ENCODE measurements around the gene BGN.

The BGN gene

DNA sequence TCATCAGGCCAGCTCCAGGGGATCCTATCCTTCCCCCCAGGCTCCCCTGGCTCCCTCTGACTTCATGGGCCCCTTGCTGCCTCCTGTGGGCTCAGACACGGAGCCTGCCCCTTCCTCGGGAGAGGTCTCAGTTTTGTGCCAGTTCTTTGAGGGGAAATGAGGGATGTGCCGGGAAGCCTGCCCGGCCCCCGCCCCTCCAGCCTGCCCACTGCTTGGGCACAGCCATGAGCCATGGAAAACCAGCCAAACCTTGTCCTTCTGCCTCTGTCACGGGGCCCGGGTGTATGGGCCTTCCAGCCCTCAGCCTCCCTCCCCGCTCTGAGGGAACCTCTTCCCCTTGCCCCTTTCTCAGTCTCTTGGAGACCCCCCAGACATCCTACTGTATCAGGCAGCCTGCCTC lies 6.8 kb downstream of the BGN start:
- Histone ChIP-seq H3K4me1 (ENCODE audit: control insufficient read depth, low read depth, low read length) (no peaks in the 10 kb centered on the region), H3K9ac (ENCODE audit: low read length) (no peak overlapping the region), H3K27me3 (ENCODE audit: control insufficient read depth, insufficient read depth, low read length) (no peaks in the 10 kb centered on the region), H3K9me3 (ENCODE audit: control insufficient read depth, low read depth, low read length) (peaks cover 7% of the 10 kb centered on the region), H3K27ac (ENCODE audit: low read length) (no peak overlapping the region), H3K36me3 (ENCODE audit: control insufficient read depth, low read depth, low read length) (no peaks in the 10 kb centered on the region), H3K4me3 (ENCODE audit: low read length) (no peak overlapping the region)

DNA sequence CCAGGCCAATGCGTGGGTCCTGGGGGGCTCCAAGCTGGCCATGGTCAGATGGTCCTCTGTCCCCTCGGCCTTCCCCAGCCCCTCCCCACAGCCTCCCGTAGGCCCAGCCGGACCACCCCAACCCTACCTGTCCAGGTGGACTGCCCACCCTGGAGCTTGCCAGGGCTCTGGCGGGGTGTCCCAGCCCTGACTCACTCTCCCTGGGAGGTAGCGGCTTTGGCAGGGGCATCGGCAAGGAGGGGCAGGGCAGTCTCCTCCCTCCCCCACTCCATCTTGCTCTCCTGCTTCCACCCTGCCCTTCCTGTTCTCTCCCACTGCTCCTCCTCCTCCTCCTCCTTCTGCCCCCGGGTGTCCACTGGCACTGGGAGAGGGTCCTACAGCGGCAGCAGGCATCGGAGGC lies 7.4 kb downstream of the BGN start:
- Histone ChIP-seq H3K36me3 (ENCODE audit: control insufficient read depth, low read depth, low read length) (no peaks in the 10 kb centered on the region), H3K9ac (ENCODE audit: low read length) (no peak overlapping the region), H3K4me3 (ENCODE audit: low read length) (no peak overlapping the region), H3K4me1 (ENCODE audit: control insufficient read depth, low read depth, low read length) (no peaks in the 10 kb centered on the region), H3K27ac (ENCODE audit: low read length) (no peak overlapping the region), H3K9me3 (ENCODE audit: control insufficient read depth, low read depth, low read length) (peaks cover 7% of the 10 kb centered on the region), H3K27me3 (ENCODE audit: control insufficient read depth, insufficient read depth, low read length) (no peaks in the 10 kb centered on the region)

DNA sequence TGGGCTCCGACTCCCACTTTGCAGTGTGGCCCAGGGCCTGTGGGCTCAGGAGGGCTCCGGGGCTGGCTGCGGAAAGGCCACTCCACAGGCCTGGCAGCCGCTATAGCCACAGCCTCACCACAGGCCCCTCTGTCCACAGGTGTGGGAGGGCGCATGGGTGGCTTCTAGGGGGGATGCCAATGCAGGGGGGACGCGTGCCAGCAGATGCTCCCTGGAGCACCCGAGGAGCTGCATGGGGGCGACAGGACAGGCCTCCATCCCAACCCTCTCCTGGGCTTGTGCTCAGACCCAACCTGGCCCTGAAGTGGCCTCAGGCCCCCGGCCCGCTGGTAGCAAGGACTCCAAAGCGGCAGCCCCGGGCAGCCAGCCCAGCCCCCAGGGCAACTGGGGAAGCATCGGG lies 8.0 kb downstream of the BGN start:
- Histone ChIP-seq H3K36me3 (ENCODE audit: control insufficient read depth, low read depth, low read length) (no peaks in the 10 kb centered on the region), H3K9me3 (ENCODE audit: control insufficient read depth, low read depth, low read length) (peaks cover 7% of the 10 kb centered on the region), H3K4me3 (ENCODE audit: low read length) (no peak overlapping the region), H3K27me3 (ENCODE audit: control insufficient read depth, insufficient read depth, low read length) (no peaks in the 10 kb centered on the region), H3K4me1 (ENCODE audit: control insufficient read depth, low read depth, low read length) (no peaks in the 10 kb centered on the region), H3K27ac (ENCODE audit: low read length) (no peak overlapping the region), H3K9ac (ENCODE audit: low read length) (no peak overlapping the region)

DNA sequence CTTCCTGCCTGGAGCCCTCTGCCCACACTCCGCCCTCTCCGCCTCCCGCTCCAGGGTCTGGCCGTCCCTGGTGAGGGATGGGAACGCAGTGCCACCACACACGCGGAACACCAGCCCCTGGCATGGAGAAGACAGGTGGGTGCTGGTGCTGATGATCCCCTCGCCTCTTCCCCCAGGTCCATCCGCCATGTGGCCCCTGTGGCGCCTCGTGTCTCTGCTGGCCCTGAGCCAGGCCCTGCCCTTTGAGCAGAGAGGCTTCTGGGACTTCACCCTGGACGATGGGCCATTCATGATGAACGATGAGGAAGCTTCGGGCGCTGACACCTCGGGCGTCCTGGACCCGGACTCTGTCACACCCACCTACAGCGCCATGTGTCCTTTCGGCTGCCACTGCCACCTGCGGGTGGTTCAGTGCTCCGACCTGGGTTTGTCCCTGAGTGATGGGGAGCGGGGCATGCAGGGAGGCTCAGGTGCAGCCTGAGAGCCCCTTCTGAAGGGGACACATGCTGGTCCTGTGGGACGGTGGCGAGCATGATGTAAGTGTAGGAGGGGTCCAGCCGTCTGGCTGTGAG lies 9.8 kb downstream of the BGN start:
- H3K36me3 ChIP-seq (ENCODE audit: control insufficient read depth, low read depth, low read length), result no peaks in the 10 kb centered on the region
- H3K4me1 ChIP-seq (ENCODE audit: control insufficient read depth, low read depth, low read length), result no peaks in the 10 kb centered on the region
- H3K27ac ChIP-seq (ENCODE audit: low read length), result no peak overlapping the region
- H3K27me3 ChIP-seq (ENCODE audit: control insufficient read depth, insufficient read depth, low read length), result no peaks in the 10 kb centered on the region
- H3K9me3 ChIP-seq (ENCODE audit: control insufficient read depth, low read depth, low read length), result peaks cover 7% of the 10 kb centered on the region
- H3K9ac ChIP-seq (ENCODE audit: low read length), result no peak overlapping the region
- no peak overlapping the region for H3K4me3 ChIP-seq (ENCODE audit: low read length)

DNA sequence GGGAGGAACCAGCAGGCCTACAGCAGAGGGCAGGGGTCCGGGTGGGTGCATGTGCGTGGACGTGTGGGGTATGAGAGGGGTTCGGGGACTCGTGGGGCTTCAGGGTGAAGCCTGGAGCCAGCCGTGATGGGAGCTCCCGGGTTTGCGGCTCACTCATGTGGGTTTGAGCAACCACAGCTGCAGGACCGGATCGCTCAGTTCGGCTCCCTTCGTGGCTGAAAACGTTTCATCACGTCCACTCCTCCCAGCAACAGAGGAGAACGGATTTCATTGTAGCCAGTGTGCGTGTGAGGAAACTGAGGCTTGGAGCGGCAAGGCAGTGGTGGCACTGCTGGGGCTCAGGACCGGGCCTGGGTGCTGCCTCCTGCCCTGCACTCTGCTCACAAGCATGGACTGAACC lies 10.6 kb downstream of the BGN start:
- no peaks in the 10 kb centered on the region for H3K36me3 ChIP-seq (ENCODE audit: control insufficient read depth, low read depth, low read length)
- no peak overlapping the region for H3K27ac ChIP-seq (ENCODE audit: low read length)
- H3K9ac ChIP-seq (ENCODE audit: low read length), result no peak overlapping the region
- H3K27me3 ChIP-seq (ENCODE audit: control insufficient read depth, insufficient read depth, low read length), result no peaks in the 10 kb centered on the region
- H3K4me1 ChIP-seq (ENCODE audit: control insufficient read depth, low read depth, low read length), result no peaks in the 10 kb centered on the region
- H3K9me3 ChIP-seq (ENCODE audit: control insufficient read depth, low read depth, low read length), result peaks cover 9% of the 10 kb centered on the region
- no peak overlapping the region for H3K4me3 ChIP-seq (ENCODE audit: low read length)

DNA sequence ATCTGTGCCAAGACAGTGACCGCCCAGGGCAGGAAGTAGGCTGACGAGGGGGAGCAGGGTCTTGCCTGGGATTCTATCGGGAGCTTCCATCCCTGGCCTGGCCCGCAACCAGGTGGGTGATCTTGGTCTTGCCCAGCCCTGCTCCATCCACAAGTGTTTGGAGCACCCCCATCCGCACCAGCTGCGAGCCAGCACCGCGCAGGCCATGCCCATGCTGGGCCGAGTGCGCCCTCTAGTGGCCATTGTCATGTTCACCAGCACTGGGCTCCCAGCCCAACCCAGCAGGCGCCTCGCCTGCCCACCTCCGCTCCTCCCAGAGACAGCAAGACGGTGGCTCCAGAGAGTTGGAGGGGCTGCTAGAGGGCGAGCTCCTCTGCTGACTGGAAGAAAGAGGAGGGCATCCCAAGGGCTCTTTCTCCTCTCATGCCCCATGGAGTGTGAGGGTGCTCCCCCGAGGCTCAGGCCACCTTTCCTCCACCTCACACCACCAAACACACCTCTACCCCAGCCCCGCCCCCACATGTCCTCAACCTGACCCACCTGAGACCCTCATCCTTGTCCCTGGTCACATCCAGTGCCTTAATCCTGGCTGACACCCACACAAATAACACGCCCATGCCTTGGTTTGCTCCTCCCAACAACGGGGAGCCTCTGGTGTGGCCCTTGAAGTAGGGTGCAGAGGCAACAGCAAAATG lies 12.9 kb downstream of the BGN start:
- no peak overlapping the region for H3K4me3 ChIP-seq (ENCODE audit: low read length)
- no peak overlapping the region for H3K9ac ChIP-seq (ENCODE audit: low read length)
- H3K27ac ChIP-seq (ENCODE audit: low read length), result no peak overlapping the region

DNA sequence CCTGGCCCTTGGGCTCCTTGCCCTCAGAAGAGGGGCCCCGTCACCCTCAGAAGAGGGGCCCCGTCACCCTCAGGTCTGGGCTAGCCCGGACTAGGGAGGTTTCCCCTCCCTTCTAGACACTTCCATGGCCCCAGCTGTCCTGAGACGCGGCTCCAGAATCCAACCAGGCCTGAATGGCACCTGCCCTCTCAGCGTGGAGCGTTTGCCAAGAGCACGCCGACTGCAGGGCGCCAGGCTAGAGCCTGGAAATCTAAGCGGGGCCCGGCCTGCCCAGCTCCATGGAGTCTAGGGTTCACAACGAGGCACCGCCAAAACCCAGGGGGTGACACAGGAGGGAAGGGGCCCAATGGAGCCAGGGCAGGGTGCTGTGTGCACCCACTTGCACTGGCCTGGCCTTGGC lies 14.8 kb downstream of the BGN start:
- H3K9me3 ChIP-seq (ENCODE audit: control insufficient read depth, low read depth, low read length), result peaks cover 8% of the 10 kb centered on the region
- H3K4me3 ChIP-seq (ENCODE audit: low read length), result no peak overlapping the region
- H3K36me3 ChIP-seq (ENCODE audit: control insufficient read depth, low read depth, low read length), result no peaks in the 10 kb centered on the region
- H3K27me3 ChIP-seq (ENCODE audit: control insufficient read depth, insufficient read depth, low read length), result no peaks in the 10 kb centered on the region
- no peaks in the 10 kb centered on the region for H3K4me1 ChIP-seq (ENCODE audit: control insufficient read depth, low read depth, low read length)
- no peak overlapping the region for H3K9ac ChIP-seq (ENCODE audit: low read length)
- no peak overlapping the region for H3K27ac ChIP-seq (ENCODE audit: low read length)

More for the DNA sequence above, 12.9 kb downstream of the BGN start:
- no peaks in the 10 kb centered on the region for H3K4me1 ChIP-seq (ENCODE audit: control insufficient read depth, low read depth, low read length)
- no peaks in the 10 kb centered on the region for H3K36me3 ChIP-seq (ENCODE audit: control insufficient read depth, low read depth, low read length)
- no peaks in the 10 kb centered on the region for H3K27me3 ChIP-seq (ENCODE audit: control insufficient read depth, insufficient read depth, low read length)
- peaks cover 5% of the 10 kb centered on the region for H3K9me3 ChIP-seq (ENCODE audit: control insufficient read depth, low read depth, low read length)

DNA sequence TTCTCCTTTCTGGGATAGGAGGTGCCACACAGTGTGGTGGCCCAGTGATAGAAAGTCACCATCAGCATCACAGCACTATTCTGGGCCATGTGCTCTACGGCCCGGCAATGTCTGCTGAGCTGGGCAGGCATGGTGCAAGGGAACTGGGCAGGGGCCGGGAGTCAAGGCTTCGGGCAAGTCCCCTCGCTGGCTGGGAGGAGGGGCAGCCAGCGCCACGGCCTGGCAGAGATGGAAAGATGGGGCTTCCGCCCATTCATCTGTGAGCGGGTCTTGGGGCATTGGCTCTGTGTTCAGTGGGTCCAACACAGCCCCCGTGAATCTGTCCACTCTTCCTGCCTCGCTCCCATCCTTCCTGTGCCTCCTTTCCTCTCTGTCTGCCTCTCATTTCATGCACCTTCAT lies 15.6 kb downstream of the BGN start:
- peaks cover 9% of the 10 kb centered on the region for H3K9me3 ChIP-seq (ENCODE audit: control insufficient read depth, low read depth, low read length)
- no peaks in the 10 kb centered on the region for H3K36me3 ChIP-seq (ENCODE audit: control insufficient read depth, low read depth, low read length)
- no peaks in the 10 kb centered on the region for H3K4me1 ChIP-seq (ENCODE audit: control insufficient read depth, low read depth, low read length)
- H3K27me3 ChIP-seq (ENCODE audit: control insufficient read depth, insufficient read depth, low read length), result no peaks in the 10 kb centered on the region
- H3K9ac ChIP-seq (ENCODE audit: low read length), result no peak overlapping the region
- H3K27ac ChIP-seq (ENCODE audit: low read length), result no peak overlapping the region
- no peak overlapping the region for H3K4me3 ChIP-seq (ENCODE audit: low read length)

DNA sequence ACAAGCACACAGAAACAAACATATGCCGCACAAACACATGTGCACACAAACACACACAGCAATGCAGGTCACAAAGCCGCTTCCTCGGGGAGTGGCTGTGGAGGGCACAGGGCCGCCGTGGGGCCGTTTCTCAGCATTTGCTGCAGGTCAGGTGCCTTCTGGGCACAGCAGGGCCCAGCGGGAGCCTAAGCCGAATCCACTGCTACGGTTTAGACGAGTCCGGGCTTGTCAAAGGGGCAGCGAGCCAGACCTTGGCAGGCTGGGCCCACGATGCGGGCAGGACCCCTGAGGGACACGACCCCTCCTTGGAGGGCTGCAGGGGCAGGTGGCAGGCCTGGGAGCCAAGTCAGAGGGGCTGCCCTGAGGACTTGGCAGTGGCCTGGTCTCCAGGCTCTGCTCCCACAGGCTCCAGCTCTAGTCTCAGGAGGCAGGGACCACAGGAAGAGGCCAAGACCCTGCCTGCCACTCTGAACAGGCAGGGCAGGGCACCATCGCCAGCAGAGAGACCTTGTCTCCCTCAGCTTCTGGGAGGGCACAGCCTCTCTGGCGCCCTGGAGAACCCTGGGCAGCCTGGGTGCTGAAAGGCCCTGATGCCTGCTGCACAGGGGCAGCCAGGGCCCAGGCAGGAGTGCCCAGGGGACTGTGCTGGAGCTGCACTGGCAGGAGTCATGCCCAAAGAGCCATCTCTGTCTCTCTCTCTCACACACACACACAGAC lies 17.2 kb downstream of the BGN start:
- Histone ChIP-seq H3K4me3 (ENCODE audit: low read length) (no peak overlapping the region), H3K9ac (ENCODE audit: low read length) (no peak overlapping the region), H3K36me3 (ENCODE audit: control insufficient read depth, low read depth, low read length) (no peaks in the 10 kb centered on the region), H3K9me3 (ENCODE audit: control insufficient read depth, low read depth, low read length) (peaks cover 9% of the 10 kb centered on the region), H3K27me3 (ENCODE audit: control insufficient read depth, insufficient read depth, low read length) (peaks cover 15% of the 10 kb centered on the region), H3K4me1 (ENCODE audit: control insufficient read depth, low read depth, low read length) (no peaks in the 10 kb centered on the region), H3K27ac (ENCODE audit: low read length) (no peak overlapping the region)

DNA sequence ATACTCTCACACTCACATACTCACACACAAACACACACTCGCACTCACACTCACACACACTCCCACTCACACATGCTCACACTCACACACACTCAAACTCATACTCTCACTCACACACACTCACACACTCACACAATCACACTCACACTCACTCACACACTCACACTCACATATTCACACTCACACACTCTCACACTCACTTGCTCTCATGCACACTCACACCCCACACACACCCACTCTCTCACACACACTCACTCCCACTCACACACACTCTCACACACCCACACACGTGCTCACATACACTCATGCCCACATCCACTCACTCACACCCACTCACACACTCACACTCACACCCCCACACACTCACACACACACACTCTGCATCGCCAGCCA lies 17.7 kb downstream of the BGN start:
- H3K4me3 ChIP-seq (ENCODE audit: low read length), result no peak overlapping the region
- no peaks in the 10 kb centered on the region for H3K36me3 ChIP-seq (ENCODE audit: control insufficient read depth, low read depth, low read length)
- no peaks in the 10 kb centered on the region for H3K4me1 ChIP-seq (ENCODE audit: control insufficient read depth, low read depth, low read length)
- no peak overlapping the region for H3K9ac ChIP-seq (ENCODE audit: low read length)
- H3K27ac ChIP-seq (ENCODE audit: low read length), result no peak overlapping the region
- H3K27me3 ChIP-seq (ENCODE audit: control insufficient read depth, insufficient read depth, low read length), result peaks cover 20% of the 10 kb centered on the region
- H3K9me3 ChIP-seq (ENCODE audit: control insufficient read depth, low read depth, low read length), result peaks cover 9% of the 10 kb centered on the region

DNA sequence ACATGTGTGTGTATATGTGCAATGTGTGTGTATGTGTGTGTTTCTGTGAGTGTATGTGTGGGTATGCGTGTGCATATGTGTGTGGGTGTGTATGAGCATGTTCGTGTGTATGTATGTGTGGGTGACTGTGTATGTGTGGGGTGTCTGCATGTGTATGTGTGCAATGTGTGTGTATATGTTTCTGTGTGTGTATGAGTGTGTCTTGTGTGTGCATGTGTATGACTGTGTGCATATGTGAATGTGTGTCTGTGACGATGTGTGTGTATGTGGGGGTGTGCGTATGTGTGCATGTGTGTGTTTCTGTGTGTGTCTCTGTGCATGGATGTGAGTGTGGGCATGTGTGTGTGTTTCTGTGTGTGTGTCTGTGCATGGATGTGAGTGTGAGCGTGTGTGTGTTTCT lies 18.5 kb downstream of the BGN start:
- Histone ChIP-seq H3K27ac (ENCODE audit: low read length) (no peak overlapping the region), H3K4me1 (ENCODE audit: control insufficient read depth, low read depth, low read length) (no peaks in the 10 kb centered on the region), H3K9me3 (ENCODE audit: control insufficient read depth, low read depth, low read length) (peaks cover 9% of the 10 kb centered on the region), H3K27me3 (ENCODE audit: control insufficient read depth, insufficient read depth, low read length) (peaks cover 25% of the 10 kb centered on the region), H3K9ac (ENCODE audit: low read length) (no peak overlapping the region), H3K36me3 (ENCODE audit: control insufficient read depth, low read depth, low read length) (no peaks in the 10 kb centered on the region), H3K4me3 (ENCODE audit: low read length) (no peak overlapping the region)

DNA sequence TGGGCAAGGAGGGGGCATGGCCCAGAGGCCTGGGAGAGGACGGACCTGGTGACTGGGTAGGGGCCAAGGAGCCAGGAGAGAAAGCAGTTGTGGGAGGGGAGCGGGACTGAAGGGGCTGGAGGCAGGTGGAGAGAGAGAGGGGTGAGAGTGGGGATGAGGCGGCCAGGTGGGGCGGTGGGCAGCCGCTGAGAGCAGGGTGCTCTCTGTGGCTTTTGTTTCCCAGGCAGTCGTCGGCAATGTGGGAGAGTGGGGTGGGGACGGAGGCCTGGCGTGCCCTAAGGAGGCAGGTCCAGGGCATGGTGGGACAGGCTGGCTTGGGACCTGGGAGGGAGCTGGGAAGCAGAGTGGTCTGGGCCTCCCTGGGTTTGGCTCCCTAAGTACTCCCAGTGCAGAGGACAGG lies 19.5 kb downstream of the BGN start:
- Histone ChIP-seq H3K36me3 (ENCODE audit: control insufficient read depth, low read depth, low read length) (no peaks in the 10 kb centered on the region), H3K9ac (ENCODE audit: low read length) (no peak overlapping the region), H3K9me3 (ENCODE audit: control insufficient read depth, low read depth, low read length) (peaks cover 9% of the 10 kb centered on the region), H3K27me3 (ENCODE audit: control insufficient read depth, insufficient read depth, low read length) (peaks cover 35% of the 10 kb centered on the region), H3K27ac (ENCODE audit: low read length) (no peak overlapping the region), H3K4me3 (ENCODE audit: low read length) (no peak overlapping the region), H3K4me1 (ENCODE audit: control insufficient read depth, low read depth, low read length) (no peaks in the 10 kb centered on the region)
